Activated naive CD4-positive, alpha-beta T cell treated with anti-CD3 and anti-CD28 coated beads for 36 hours (primary cell): ENCODE measurements around the gene RSBN1L. TPM values are rescaled to one million over a fixed set of nuclear protein-coding genes. Genes with fewer than 3 reads are reported as not detected.
A peak's percentile ranks its signal among the peaks of the same experiment; 100 is the strongest.
"Not testable (repeated sequence)": the region's sequence is repeated elsewhere in the genome, so short reads cannot be mapped to it uniquely, and the experiment has no call there.

Source experiments
- CTCF ChIA-PET: fragments of 350-600 bp; sonication (Branson Sonifier 250); formaldehyde crosslinking; loops from one replicate; lab custom pipeline; 2021; ENCODE audit warnings: antibody characterized with exemption; lab: Charles Lee
- DNase-seq: peaks from one replicate; pipeline ENCODE4 v3.0.0-alpha.2; 2020
- H3K27ac Mint-ChIP-seq: one replicate; pipeline ENCODE4 v1.8.0; 2021; ENCODE audit warnings: mild to moderate bottlenecking, mixed read lengths
- H3K27me3 Mint-ChIP-seq: one replicate; pipeline ENCODE4 v1.8.0; 2021; ENCODE audit warnings: low read depth, mixed read lengths
- H3K36me3 Mint-ChIP-seq: one replicate; pipeline ENCODE4 v1.8.0; 2021; ENCODE audit warnings: low read depth, mixed read lengths
- H3K4me1 Mint-ChIP-seq: one replicate; pipeline ENCODE4 v1.8.0; 2021; ENCODE audit warnings: low read depth, mixed read lengths
- H3K4me3 Mint-ChIP-seq: one replicate; pipeline ENCODE4 v1.8.0; 2021; ENCODE audit warnings: mild to moderate bottlenecking, moderate library complexity, mixed read lengths
- H3K9me3 Mint-ChIP-seq: one replicate; pipeline ENCODE4 v1.8.0; 2021; ENCODE audit warnings: mixed read lengths
- intact Hi-C: fragments of 100-400 bp; cut with micrococcal nuclease; formaldehyde crosslinking; loops from one replicate; pipeline ENCODE4 v1.15.1; 2023
- total RNA-seq, 2 experiments: library from RNA; stranded (reverse); gene quantifications; one replicate each; pipeline ENCODE4 v1.2.3, GENCODE V29; 2021

The RSBN1L gene
- total RNA-seq, 2 experiments from 2014 or later: 15.7 to 16.9 TPM

- H3K27ac Mint-ChIP-seq: no peak overlapping the region
- CTCF ChIA-PET: no interaction called here
These were observed 4.3 kb upstream of the RSBN1L start for GRCh38 chr7:77691892-77692491.

GRCh38 chr7:77693830-77694583, 2.3 kb upstream of the RSBN1L start:
- CTCF ChIA-PET: interaction anchor here (0.7 to 4.2 kb wide), 3 partner anchors 26 to 66 kb away, joined by 3 to 15 read pairs (median 4); no protein-coding TSS in a partner anchor
- Mint-ChIP-seq H3K36me3 (peaks cover 6% of the 10 kb centered on the region), H3K27ac (no peak overlapping the region)

More at GRCh38 chr7:77691892-77692491, 4.3 kb upstream of the RSBN1L start:
- DNase-seq: no peak
- H3K27me3 Mint-ChIP-seq: no peaks in the 10 kb centered on the region
- no peak overlapping the region for H3K4me3 Mint-ChIP-seq
- intact Hi-C loops: no loop called here
- H3K36me3 Mint-ChIP-seq: peaks cover 10% of the 10 kb centered on the region
- H3K4me1 Mint-ChIP-seq: peaks cover 35% of the 10 kb centered on the region
- H3K9me3 Mint-ChIP-seq: no peaks in the 10 kb centered on the region

GRCh38 chr7:77696643-77697534, 630 bp downstream of the RSBN1L start:
- peak; percentile 66 for DNase-seq
- peak overlapping the region; percentile 97 for H3K4me3 Mint-ChIP-seq

More at GRCh38 chr7:77693830-77694583, 2.3 kb upstream of the RSBN1L start:
- Mint-ChIP-seq H3K9me3 (no peaks in the 10 kb centered on the region), H3K4me1 (peaks cover 30% of the 10 kb centered on the region), H3K4me3 (peak overlapping the region; percentile 38), H3K27me3 (no peaks in the 10 kb centered on the region)
- no peak for DNase-seq
- intact Hi-C loops: no loop called here

GRCh38 chr7:77697535-77697831, 1.2 kb downstream of the RSBN1L start:
- H3K27ac Mint-ChIP-seq: peak overlapping the region; percentile 96
- H3K9me3 Mint-ChIP-seq: no peaks in the 10 kb centered on the region
- H3K36me3 Mint-ChIP-seq: peaks cover 16% of the 10 kb centered on the region
- intact Hi-C loops: loop anchor here (2.0 to 5.0 kb wide), 2 partner anchors 40 to 1379 kb away; no protein-coding TSS in a partner anchor
- H3K4me1 Mint-ChIP-seq: peaks cover 48% of the 10 kb centered on the region
- no peaks in the 10 kb centered on the region for H3K27me3 Mint-ChIP-seq
- DNase-seq: peak; percentile 44
- peak overlapping the region; percentile 97 for H3K4me3 Mint-ChIP-seq
- CTCF ChIA-PET: interaction anchor here (0.6 to 4.2 kb wide), 3 partner anchors 21 to 62 kb away, joined by 3 to 15 read pairs (median 4); no protein-coding TSS in a partner anchor

More at GRCh38 chr7:77696643-77697534, 630 bp downstream of the RSBN1L start:
- H3K9me3 Mint-ChIP-seq: no peaks in the 10 kb centered on the region
- CTCF ChIA-PET: interaction anchor here (0.8 to 4.2 kb wide), 3 partner anchors 22 to 63 kb away, joined by 3 to 15 read pairs (median 6); no protein-coding TSS in a partner anchor
- H3K27ac Mint-ChIP-seq: peak overlapping the region; percentile 96
- H3K27me3 Mint-ChIP-seq: no peaks in the 10 kb centered on the region
- H3K4me1 Mint-ChIP-seq: peaks cover 45% of the 10 kb centered on the region
- intact Hi-C loops: loop anchor here (1.0 to 5.0 kb wide), 7 partner anchors 40 to 1378 kb away; partner anchors contain the start of genes CCDC146, PHTF2 and TMEM60
- peaks cover 14% of the 10 kb centered on the region for H3K36me3 Mint-ChIP-seq

- H3K36me3 Mint-ChIP-seq: peaks cover 15% of the 10 kb centered on the region
- H3K27ac Mint-ChIP-seq: no peak overlapping the region
- no peak for DNase-seq
- H3K4me3 Mint-ChIP-seq: peak overlapping the region; percentile 97
- H3K9me3 Mint-ChIP-seq: no peaks in the 10 kb centered on the region
- H3K4me1 Mint-ChIP-seq: peaks cover 52% of the 10 kb centered on the region
- no peaks in the 10 kb centered on the region for H3K27me3 Mint-ChIP-seq
- CTCF ChIA-PET: interaction anchor here (0.6 to 4.2 kb wide), 5 partner anchors 20 to 62 kb away, joined by 3 to 15 read pairs (median 3); no protein-coding TSS in a partner anchor
- intact Hi-C loops: loop anchor here (5.0 kb wide), 1 partner anchor 39 kb away; no protein-coding TSS in a partner anchor
These were observed 1.9 kb downstream of the RSBN1L start for GRCh38 chr7:77698042-77698625.

GRCh38 chr7:77699056-77699455, 2.8 kb downstream of the RSBN1L start:
- H3K4me3 Mint-ChIP-seq: peak overlapping the region; percentile 4
- H3K36me3 Mint-ChIP-seq: peaks cover 15% of the 10 kb centered on the region
- no peaks in the 10 kb centered on the region for H3K9me3 Mint-ChIP-seq
- no peak overlapping the region for H3K27ac Mint-ChIP-seq
- no peaks in the 10 kb centered on the region for H3K27me3 Mint-ChIP-seq
- peaks cover 50% of the 10 kb centered on the region for H3K4me1 Mint-ChIP-seq
- intact Hi-C loops: loop anchor here (5.0 kb wide), 1 partner anchor 38 kb away; no protein-coding TSS in a partner anchor
- CTCF ChIA-PET: interaction anchor here (1.3 kb wide), 1 partner anchor 58 kb away, joined by 3 read pairs; no protein-coding TSS in a partner anchor
- no peak for DNase-seq

- no peak for DNase-seq
- CTCF ChIA-PET: interaction anchor here (2.2 kb wide), 1 partner anchor 57 kb away, joined by 9 read pairs; no protein-coding TSS in a partner anchor
- Mint-ChIP-seq H3K27ac (no peak overlapping the region), H3K4me3 (no peak overlapping the region), H3K27me3 (no peaks in the 10 kb centered on the region), H3K36me3 (peaks cover 17% of the 10 kb centered on the region), H3K9me3 (no peaks in the 10 kb centered on the region), H3K4me1 (peaks cover 52% of the 10 kb centered on the region)
- intact Hi-C loops: no loop called here
These were observed 6.3 kb downstream of the RSBN1L start for GRCh38 chr7:77702513-77702912.

- H3K9me3 Mint-ChIP-seq: no peaks in the 10 kb centered on the region
- H3K27me3 Mint-ChIP-seq: no peaks in the 10 kb centered on the region
- H3K27ac Mint-ChIP-seq: no peak overlapping the region
- no peak for DNase-seq
- H3K4me3 Mint-ChIP-seq: no peak overlapping the region
- intact Hi-C loops: no loop called here
- peaks cover 52% of the 10 kb centered on the region for H3K4me1 Mint-ChIP-seq
- peaks cover 17% of the 10 kb centered on the region for H3K36me3 Mint-ChIP-seq
- CTCF ChIA-PET: interaction anchor here (2.2 kb wide), 1 partner anchor 57 kb away, joined by 9 read pairs; no protein-coding TSS in a partner anchor
These were observed 6.8 kb downstream of the RSBN1L start for GRCh38 chr7:77702968-77703472.

GRCh38 chr7:77703669-77704068, 7.4 kb downstream of the RSBN1L start:
- H3K4me3 Mint-ChIP-seq, H3K27ac Mint-ChIP-seq, DNase-seq, H3K27me3 Mint-ChIP-seq, H3K9me3 Mint-ChIP-seq, intact Hi-C loops: not testable (repeated sequence)
- Mint-ChIP-seq H3K4me1 (peaks cover 52% of the 10 kb centered on the region), H3K36me3 (peaks cover 17% of the 10 kb centered on the region)
- CTCF ChIA-PET: interaction anchor here (0.6 to 2.2 kb wide), 3 partner anchors 54 to 62 kb away, joined by 3 to 9 read pairs (median 5); no protein-coding TSS in a partner anchor

GRCh38 chr7:77707504-77707992, 11.3 kb downstream of the RSBN1L start:
- CTCF ChIA-PET: interaction anchor here (0.6 to 1.0 kb wide), 2 partner anchors 83 to 253 kb away, joined by 3 to 4 read pairs; no protein-coding TSS in a partner anchor
- H3K4me3 Mint-ChIP-seq: no peak overlapping the region

GRCh38 chr7:77710067-77710466, 13.8 kb downstream of the RSBN1L start:
- Mint-ChIP-seq H3K27ac (no peak overlapping the region), H3K4me1 (peaks cover 45% of the 10 kb centered on the region), H3K4me3 (no peak overlapping the region), H3K27me3 (no peaks in the 10 kb centered on the region), H3K36me3 (peaks cover 19% of the 10 kb centered on the region), H3K9me3 (no peaks in the 10 kb centered on the region)
- no peak for DNase-seq
- intact Hi-C loops: no loop called here
- CTCF ChIA-PET: interaction anchor here (0.8 to 1.2 kb wide), 2 partner anchors 10 to 49 kb away, joined by 3 read pairs; no protein-coding TSS in a partner anchor

More at GRCh38 chr7:77707504-77707992, 11.3 kb downstream of the RSBN1L start:
- Mint-ChIP-seq H3K4me1 (peaks cover 42% of the 10 kb centered on the region), H3K27me3 (no peaks in the 10 kb centered on the region), H3K27ac (no peak overlapping the region), H3K9me3 (no peaks in the 10 kb centered on the region), H3K36me3 (peaks cover 20% of the 10 kb centered on the region)
- intact Hi-C loops: no loop called here
- DNase-seq: no peak
